GM21381 (cell line): Measurements from ENCODE around the gene ADAM15.

Experiments
- ATAC-seq: cut with Tn5 transposase; IDR thresholded peaks from one replicate; pipeline ENCODE4 v1.9.1; 2021; ENCODE audit warnings: mild to moderate bottlenecking, moderate library complexity; ENCODE audit not compliant: unreplicated experiment

Gene ADAM15

GRCh38 chr1:155049651-155050559 is 1.2 kb upstream of the ADAM15 start:
- ATAC-seq: no peak

- no peak for ATAC-seq
Observed at GRCh38 chr1:155051342-155051776, 243 bp downstream of the ADAM15 start.

GRCh38 chr1:155051777-155052398 is 772 bp downstream of the ADAM15 start:
- peak; percentile 9 for ATAC-seq

- no peak for ATAC-seq
Observed at GRCh38 chr1:155052439-155053395, 1.6 kb downstream of the ADAM15 start.

GRCh38 chr1:155053531-155054105 is 2.5 kb downstream of the ADAM15 start:
- ATAC-seq: no peak

GRCh38 chr1:155057104-155057503 is 6.0 kb downstream of the ADAM15 start:
- ATAC-seq: no peak

GRCh38 chr1:155057788-155058211 is 6.7 kb downstream of the ADAM15 start:
- ATAC-seq: no peak

- no peak for ATAC-seq
Observed at GRCh38 chr1:155060736-155061135, 9.6 kb downstream of the ADAM15 start.

- no peak for ATAC-seq
Observed at GRCh38 chr1:155061381-155062150, 10.4 kb downstream of the ADAM15 start.

- no peak for ATAC-seq
Observed at GRCh38 chr1:155062151-155062686, 11.1 kb downstream of the ADAM15 start.

GRCh38 chr1:155062702-155063411 is 11.7 kb downstream of the ADAM15 start:
- no peak for ATAC-seq

- ATAC-seq: peak; percentile 63
Observed at GRCh38 chr1:155063550-155064110, 12.5 kb downstream of the ADAM15 start, which contains the start of gene EFNA4. Gene EFNA4 (plus strand): TSS chr1:155063740. CDS start chr1:155063824, 84 bp downstream.

- peak; percentile 14 for ATAC-seq
Observed at GRCh38 chr1:155064111-155064831, 13.2 kb downstream of the ADAM15 start.

- no peak for ATAC-seq
Observed at GRCh38 chr1:155064832-155065429, 13.8 kb downstream of the ADAM15 start.

GRCh38 chr1:155066777-155067176 is 15.7 kb downstream of the ADAM15 start:
- no peak for ATAC-seq

GRCh38 chr1:155068599-155068998 is 17.5 kb downstream of the ADAM15 start:
- no peak for ATAC-seq

- no peak for ATAC-seq
Observed at GRCh38 chr1:155069551-155070157, 18.5 kb downstream of the ADAM15 start.
